HG02981 (cell line): Measurements from ENCODE around the gene DNAJC6.
"Not testable (repeated sequence)": the region's sequence is repeated elsewhere in the genome, so short reads cannot be mapped to it uniquely, and the experiment has no call there.

Experiments
- ATAC-seq: cut with Tn5 transposase; IDR thresholded peaks from one replicate; pipeline ENCODE4 v1.9.1; 2021; ENCODE audit warnings: mild to moderate bottlenecking, moderate library complexity; ENCODE audit not compliant: unreplicated experiment

The DNAJC6 gene

DNA sequence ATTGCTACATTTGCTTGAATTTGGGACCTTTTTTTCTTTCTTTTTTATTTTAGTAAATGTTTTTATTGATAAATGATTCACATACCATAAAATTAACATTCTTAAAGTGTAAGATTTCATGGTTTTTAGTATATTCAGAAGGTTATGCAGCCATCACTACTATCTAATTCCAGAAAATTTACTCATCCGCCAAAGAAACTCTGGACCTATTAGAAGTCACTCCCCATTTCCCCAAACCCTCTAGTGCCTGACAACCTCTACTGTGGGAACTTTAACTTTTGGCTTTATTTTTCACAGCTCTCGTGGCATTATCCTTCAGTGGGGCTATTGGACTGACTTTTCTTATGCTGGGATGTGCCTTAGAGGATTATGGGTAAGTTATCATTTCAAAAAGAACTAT, 115.7 kb downstream of the DNAJC6 start:
- ATAC-seq = no peak

DNA sequence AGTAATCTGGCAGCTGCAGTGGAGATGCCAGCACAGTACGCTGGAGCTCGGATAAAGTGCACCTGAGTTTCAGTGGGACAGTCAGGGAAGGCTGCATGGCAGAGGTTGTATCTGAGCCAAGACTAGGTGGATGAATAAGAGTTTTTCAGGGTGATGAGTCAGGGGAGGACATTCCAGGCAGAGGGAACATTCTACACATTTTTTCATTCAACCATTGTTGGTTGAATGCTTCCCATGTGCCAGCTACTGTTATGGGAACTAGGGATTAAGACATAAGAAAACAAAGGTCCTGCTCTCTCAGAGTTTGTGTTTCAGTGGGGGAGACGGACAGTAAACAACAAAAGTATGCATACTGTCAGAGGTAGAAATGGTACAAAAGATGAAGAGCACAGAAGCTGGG, 116.4 kb downstream of the DNAJC6 start:
- ATAC-seq = no peak

DNA sequence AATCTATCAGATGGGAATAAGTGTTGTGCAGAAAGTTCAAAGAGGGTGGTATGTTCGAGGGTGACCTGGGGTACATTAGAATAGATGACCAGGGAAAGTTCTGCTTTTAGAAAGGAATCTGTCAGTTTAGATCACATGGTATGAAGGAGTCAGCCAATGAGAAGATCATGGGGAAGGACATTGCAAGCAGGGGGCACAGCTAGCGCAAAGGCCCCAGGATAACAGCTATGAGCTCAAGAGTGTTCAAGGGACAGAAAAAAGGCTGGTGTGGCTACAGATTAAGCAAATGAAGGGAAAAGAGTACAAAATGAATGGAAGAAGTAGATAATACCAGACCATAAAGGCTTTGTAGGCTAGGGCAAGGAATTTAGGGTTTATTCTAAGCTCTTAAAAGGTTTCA, 119.7 kb downstream of the DNAJC6 start:
- no peak for ATAC-seq

DNA sequence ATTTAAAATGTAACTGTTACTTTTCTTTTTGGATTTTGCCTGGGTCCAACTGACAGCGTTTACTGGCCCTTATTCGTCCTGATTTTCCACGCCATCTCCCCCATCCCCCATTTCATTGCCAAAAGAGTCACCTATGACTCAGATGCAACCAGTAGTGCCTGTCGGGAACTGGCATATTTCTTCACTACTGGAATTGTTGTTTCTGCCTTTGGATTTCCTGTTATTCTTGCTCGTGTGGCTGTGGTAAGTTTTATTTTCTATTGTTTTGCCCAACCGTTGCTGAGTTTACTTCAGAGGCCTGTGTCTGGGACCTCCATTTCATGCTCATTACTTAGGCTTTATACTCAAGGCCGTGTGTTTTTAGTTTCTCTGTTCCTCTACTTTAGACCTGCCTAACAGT, 120.5 kb downstream of the DNAJC6 start:
- ATAC-seq = no peak

DNA sequence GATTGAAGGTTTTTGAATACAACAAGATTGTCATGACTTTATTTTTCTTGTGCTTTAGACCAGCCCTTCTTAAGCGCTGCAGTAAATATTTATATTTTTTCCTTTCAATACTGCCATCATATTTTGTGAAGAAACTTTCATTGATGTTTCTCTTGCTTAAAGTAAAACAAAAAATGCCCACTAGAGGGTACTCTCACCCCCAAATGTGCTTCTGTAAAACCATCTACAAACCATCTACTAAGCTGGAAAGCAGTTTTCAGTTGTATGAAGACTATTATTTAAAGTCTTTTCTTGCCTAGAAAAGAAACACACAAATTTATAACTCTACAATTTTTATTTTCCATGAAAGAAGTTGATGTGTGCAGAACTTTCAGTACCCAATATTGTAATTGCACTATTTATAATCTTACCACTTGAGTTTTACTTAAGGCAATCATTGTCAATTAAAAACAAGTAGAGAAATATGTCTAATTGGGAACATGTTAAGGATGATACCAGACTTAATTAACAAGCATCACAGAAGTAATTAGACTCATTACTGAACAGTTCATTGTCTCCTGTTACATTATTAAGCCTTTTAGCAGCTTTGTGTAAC, 121.9 kb downstream of the DNAJC6 start:
- no peak for ATAC-seq

DNA sequence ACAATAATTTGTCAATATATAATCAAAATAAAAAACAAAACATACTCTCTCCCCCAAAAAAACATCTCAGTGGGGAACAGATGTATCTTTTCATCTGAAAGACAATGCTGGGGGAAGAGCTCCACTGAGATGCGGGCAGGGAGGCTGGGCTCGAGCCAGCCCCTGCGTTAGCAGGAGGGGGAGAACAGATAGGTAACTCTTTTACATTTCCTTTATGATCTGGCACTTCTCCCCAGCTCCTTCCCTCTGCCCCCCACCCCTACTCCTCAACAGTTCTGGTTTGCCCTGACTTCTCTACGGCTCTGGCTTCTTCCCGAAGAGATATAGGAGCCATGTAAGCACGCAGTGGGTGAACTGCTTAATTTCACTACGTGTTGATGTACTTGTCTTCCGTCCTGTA, 123.6 kb downstream of the DNAJC6 start:
- ATAC-seq = no peak

DNA sequence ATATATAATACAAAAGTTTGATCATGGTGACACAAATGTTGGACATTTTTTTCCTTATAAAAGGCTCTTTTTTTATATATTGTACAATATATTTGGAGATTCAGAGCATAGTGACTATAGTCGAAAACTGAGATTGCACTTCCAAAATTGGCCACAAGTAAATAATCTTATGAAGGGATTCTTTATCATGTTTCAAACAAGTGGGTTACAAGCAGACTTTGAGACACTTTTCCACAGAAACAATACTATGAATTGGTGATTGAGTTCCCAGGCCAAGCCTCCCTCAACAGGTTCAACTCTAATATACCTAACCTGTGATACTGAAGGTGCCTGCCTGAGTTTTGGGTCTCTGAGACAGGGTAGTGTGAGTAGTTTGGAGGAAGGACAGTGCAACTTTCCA, 124.9 kb downstream of the DNAJC6 start:
- no peak for ATAC-seq

DNA sequence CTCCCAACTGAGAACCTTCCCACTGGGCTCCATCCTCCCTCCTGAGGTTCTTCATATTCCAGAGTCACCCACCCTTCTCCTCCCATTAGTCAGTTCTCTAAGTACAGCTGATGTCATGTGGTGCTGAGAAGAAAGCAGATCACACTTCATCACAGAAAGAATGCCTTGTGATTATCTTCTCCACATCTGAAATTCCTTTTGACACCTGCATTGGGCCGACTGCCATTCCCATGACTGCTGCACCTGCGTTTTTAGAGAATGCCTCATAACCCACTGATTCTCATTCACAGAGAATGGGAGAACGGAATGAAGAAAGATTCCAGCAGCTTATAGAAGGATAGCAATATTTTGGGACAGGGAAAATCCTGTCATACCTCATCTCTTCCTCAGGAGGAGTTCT, 125.4 kb downstream of the DNAJC6 start:
- no peak for ATAC-seq

DNA sequence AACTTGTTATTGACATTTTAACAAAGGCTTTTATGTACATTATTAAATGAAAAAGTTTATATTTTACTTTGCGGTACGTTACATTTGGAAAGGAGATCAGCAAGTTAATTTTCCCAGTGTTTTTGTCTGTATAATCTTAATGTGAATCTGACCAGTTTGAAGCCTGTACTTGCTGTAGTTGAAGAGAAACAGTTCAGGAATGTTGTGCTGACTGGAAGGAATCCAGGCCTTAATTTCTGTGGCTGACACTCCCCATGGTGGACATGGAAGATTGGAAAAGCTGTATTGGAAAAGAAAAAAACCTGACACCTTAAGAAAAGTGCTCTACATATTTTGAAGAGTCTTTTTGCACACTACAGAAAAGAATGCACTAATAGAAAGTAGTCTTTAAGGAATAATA, 126.6 kb downstream of the DNAJC6 start:
- no peak for ATAC-seq

DNA sequence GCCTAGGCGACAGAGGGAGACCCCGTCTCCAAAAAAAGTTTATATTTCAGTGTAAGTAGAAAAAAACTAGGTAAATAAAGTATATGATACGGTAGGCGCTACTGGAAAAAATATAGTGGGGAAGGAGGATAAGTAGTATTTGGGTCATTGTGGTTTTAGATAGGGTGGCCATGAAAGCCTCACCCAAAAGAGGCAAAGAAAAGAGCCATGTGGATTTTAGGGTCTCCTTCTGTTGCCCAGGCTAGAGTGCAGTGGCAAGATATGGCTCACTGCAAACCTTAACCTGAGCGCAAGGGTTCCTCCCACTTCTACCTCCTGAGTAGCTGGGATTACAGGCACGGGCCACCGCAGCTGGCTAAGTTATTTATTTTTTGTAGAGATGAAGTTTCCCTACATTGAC, 128.3 kb downstream of the DNAJC6 start:
- no peak for ATAC-seq

DNA sequence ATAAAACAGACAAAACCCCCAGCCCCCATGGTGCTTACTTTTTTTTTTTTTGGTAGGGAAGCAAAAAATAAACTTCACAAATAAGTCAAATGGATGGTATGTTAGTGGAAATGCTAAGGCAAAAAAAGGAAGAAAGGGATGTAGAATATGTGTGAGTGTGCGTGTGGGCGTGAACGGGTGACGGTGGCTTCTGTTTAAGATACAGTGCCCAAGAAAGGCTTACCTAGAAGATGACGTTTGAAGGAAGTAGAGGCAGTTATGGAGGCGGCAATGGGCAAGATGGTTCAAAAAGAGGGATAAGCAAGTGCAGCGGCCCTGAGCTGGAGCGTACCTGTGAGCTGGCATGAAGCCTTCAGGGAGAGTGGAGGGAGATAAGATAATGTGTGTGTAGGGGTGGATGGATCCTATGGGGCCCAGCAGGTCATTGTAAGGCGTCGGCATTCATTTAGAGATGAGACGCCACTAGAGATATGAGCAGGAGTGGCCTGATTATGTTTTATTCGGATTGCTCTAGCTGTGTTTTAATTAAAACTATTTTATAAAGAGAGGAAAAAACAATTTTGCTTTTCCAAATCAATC, 131.1 kb downstream of the DNAJC6 start:
- no peak for ATAC-seq

DNA sequence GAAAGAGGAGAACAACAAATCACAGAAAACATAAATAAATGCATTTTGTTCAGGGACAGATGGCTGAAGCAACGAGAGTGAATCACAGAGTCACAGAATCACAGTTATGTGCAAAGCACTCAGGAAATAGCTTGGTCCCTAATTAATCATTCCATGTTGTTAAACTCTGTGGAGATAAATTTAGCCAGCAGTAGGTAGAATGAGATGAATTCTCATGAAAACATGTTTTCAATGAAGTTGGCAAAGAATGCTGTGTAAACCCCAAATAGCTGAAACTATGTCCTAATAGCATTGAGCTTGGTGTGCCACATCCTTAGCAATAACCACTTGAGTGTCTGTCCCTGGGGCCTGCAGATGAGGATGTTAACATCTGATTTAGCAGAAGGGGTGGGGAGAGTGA, 131.6 kb downstream of the DNAJC6 start:
- ATAC-seq = no peak

DNA sequence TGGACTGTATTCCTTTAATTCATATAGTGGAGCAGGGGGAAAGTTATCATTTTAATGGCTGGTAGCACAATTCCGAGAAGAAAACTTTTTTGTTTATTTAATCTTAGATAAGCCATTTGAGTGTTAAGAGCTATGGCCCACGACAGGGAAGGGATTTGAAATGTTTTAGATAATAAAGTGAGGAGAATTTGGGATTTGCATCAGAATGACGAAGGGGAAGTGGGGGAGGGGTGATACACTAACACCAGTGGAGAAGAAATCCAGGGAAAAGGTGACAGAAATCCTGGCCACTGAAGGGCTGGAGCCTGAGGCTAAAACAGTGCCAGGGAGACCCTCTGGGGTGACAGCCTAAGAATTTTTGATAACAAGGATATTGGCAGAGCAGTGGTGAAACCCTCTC, 132.1 kb downstream of the DNAJC6 start:
- ATAC-seq = no peak

DNA sequence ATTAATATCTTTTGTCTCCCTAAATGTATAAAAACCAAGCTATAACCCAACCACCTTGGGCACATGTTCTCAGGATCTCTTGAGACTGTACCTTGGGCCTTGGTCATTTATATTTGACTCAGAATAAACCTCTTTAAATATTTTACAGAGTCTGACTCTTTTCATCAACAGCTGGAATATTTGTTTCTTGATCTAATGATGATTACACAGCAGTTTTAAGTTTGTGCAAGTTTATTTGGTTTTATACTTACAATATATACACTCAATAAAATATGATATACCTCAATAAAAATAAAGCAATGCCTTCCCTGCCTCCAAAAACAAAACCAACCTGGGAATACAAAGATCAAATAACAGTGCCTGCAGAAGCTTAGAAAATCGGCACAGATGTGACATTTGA, 133.1 kb downstream of the DNAJC6 start:
- ATAC-seq = no peak

DNA sequence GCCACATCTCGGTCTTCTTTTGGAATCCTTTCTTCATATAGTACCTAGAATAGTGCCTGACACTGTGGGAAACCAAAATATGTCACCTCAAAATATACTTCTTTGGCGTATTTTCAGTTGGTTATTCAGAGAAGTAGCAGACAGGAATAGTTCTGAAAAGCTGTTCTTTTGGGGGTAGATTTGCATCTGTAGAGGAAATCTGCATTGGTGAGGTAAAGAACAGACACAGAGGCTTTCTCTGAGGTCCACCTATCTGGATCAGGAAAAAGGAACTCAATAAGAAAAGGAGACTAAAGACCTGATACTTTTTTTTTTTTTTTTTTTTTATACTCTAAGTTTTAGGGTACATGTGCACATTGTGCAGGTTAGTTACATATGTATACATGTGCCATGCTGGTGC, 134.3 kb downstream of the DNAJC6 start:
- ATAC-seq = no peak

DNA sequence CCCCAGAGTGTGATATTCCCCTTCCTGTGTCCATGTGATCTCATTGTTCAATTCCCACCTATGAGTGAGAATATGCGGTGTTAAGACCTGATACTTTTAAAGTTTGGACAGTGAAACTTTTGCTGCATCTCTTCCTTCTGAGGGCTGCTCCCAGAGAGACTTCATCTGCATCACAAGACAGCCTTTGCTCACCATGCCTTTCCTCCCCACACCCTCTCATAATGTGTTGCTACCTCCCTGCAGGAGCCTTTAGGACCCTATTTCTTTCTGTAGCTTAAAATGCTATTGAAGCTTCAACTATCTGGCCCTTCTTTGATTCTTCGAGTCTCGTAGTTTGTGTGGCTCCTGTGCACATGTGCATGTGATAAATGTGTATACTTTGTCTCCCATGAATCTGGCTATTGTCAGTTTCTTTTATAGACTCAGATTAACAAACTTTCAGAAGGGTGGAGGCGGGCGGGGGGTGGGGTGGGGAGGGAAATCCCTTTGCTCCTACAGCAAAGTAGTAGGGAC, 134.8 kb downstream of the DNAJC6 start:
- ATAC-seq = no peak

DNA sequence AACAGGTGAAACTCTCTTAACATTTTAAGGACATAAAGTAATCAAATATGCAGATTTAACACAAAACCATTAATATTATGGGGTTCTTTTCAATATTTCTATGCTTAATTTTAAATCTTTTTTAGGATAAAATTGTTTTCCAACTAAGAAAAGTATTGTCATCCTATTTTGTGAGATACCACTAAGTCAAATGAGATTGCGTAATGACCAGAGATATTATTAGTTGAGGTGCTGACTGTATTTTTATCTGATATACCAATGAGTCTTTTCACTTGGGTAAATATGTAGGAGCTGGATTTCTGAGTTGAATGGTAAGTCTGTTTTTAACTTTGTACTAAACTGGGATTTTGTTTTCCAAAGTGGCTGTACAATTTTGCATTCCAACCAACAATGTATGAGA, 136.5 kb downstream of the DNAJC6 start:
- ATAC-seq = no peak

DNA sequence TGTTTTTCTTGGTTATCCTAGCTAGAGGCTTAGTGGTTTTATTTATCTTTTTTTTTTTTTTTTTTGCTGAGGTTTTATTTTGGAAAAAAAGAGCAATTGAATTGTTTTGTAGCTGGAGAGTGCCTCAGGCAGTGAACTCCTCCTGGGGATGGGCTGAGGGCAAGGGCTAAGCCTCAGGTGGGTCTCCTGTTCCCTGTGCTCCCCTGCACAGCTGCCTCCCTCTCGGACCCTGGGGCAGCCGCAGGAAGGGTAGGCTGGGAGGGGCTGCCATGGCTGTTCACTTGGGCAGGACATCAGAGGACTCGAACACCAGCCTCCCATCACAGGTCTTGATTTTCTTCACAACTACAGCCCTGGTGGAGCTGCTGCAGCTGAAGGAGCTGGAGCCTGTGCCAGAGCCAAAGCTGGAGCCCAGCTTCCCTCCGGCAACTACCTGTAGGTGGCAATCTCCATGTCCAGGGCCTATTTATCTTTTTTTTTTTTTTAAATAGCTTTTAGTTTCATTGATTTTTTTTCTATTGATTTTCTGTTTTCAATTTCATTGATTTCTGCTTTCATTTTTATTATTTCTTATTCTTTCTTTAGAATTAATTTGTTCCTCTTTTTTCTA, 140.0 kb downstream of the DNAJC6 start:
- no peak for ATAC-seq

DNA sequence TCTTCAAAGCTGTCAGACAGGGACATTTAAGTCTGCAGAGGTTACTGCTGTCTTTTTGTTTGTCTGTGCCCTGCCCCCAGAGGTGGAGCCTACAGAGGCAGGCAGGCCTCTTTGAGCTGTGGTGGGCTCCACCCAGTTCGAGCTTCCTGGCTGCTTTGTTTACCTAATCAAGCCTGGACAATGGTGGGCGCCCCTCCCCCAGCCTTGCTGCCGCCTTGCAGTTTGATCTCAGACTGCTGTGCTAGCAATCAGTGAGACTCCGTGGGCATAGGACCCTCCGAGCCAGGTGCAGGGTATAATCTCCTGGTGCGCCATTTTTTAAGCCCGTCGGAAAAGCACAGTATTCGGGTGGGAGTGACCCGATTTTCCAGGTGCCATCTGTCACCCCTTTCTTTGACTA, 146.3 kb downstream of the DNAJC6 start:
- not testable (repeated sequence) for ATAC-seq

DNA sequence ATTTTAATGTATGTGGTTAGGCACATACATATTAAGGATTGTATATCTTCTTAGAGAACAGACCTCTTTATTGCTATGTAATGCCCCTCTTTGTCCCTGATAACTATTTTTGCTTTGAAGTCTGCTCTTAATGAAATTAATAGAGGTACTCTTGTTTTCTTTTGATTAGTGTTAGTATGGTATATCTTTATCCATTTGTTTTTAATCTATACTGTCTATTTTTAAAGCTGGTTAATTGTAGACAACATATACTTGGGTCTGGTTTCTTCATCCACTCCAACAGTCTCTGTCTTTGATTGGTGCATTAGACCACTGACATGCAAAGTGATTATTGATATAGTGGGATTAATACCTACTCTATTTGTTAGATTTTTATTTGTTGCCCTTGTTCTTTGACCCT, 147.1 kb downstream of the DNAJC6 start:
- ATAC-seq = no peak

DNA sequence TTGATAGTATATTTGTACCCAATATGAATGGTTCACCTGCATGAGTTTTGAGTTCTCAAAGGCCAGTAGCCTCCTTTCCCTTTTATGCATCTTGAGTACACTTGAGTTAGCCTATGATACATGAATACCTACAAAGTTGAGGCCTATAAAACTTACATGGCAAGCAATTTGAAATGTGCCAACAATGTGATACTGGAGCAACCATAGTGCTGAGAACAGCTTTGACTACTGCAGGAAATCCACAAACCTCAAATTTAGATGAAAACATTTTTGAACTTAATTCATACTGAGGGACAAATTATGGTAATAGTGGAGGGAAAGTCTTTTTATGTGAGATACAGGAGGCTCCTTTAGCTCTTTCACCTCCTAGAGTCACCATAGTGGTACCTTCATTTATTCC, 148.5 kb downstream of the DNAJC6 start:
- no peak for ATAC-seq

DNA sequence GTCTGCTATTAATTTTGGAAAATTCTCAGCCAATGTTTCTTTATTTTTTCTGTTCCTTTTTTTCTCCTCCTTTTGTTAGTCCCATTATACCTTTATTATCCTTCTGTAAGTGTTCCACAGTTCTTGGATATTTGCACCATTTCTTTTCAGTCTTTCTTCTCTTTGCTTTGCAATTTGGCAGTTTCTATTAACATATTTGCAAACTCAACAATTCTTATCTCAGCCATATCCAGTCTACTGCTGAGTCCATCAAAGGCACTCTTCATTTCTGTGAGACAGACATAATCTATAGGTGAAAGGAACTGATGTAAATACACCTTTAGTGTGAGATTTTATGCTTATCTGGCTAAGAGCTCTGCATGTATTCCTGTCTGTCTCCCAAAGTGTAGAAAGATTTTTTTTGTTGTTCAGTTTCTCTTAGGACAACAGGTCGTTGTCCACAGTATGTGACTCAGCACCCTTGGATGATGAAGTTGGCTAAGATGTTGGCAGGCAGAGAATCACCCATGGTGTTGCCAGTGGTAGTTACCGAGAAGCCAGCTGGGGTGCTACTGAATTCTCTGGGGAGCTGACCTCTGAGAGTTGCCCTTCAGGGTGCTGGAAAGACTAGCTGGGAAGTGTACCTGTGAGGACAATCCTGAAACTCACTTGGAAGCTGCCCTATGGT, 149.5 kb downstream of the DNAJC6 start:
- no peak for ATAC-seq
